HuH-7.5 (cell line): ENCODE data around the gene SPATA2L.
A peak's percentile ranks its signal among the peaks of the same experiment; 100 is the strongest.
"Not testable (repeated sequence)": the region's sequence is repeated elsewhere in the genome, so short reads cannot be mapped to it uniquely, and the experiment has no call there.

Source experiments
- DNase-seq: peaks from one replicate; pipeline ENCODE4 v3.0.0; 2011; ENCODE audit warnings: low spot score

The SPATA2L gene

GRCh38 chr16:89689621-89690020 lies 11.9 kb downstream of the SPATA2L start:
- DNase-seq = not testable (repeated sequence)

DNA sequence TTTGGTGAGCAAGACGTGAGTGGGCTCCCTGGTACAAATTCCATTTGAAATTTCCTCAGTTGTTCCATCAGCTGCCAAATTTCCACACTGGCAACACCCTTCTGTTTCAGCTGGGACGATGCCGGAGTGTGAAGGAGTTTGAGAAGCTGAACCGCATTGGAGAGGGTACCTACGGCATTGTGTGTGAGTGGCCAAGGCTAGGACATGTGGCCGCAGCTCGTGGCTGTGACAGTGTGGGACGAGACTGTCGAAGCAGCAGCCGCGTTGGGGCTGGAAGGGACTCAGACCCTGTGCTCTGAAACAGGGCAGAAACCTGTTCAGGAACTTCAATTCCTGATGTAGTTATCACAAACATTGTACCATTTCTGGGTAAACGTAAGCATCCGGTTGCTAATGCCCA lies 12.4 kb downstream of the SPATA2L start:
- no peak for DNase-seq

DNA sequence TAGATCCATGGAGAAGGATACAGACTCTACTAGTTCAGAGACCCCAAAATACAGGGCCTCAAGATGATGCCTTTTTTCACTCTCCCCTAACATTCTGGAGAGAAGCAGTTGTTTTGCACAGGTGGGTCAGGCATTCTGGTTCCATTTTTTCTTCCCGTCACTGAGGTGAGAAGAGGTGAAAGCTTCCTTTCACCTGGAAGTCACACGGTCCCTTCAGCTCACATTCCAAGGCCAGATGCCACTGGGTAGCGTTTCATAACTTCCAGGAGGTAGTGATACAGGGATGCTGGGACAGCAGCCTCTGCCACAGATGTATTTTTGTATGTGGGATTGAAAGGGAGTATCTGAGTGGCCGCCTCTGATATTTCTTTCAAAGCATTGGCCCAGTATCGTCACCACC lies 13.1 kb downstream of the SPATA2L start:
- no peak for DNase-seq

DNA sequence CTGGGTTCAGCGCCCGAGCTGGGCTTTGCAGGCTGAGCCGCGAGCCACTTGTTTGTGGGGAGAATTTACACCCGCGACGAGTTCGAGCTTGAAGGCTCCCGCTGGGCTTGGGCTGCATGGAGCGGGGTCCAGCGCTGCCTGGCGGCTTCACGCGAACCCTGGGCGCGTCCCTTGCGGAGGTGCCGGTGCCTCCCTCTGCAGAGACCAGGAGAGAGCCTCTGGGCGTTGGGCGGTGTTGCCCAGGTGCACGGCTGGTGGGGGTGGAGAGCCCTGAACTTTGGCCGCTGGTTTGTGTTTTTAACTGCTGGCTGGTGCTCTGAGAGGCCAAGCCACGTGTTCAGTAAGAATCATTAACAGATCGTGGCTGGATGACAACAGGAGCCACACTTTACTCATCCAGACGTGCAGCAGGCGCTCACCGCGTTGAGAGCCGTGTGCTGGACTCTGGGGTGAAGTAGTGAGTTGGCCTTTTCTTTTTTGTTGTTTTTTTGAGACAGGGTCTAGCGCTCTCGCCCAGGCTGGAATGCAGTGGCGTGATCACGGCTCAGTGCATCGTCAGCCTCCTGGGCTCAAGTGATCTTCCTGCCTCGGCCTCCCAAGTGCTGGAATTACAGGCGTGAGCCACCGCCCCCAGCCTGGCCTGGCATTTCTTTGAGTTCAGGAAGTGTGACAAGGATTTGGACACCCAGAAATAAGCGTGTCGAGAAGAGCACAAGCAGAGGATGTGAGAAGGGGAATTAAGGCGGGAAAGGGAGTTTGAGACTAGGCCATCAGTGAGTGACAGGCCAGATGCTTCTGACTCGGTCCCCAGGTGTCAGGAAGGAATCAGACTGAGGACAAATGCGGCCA lies 14.2 kb downstream of the SPATA2L start:
- peak; percentile 99 for DNase-seq

DNA sequence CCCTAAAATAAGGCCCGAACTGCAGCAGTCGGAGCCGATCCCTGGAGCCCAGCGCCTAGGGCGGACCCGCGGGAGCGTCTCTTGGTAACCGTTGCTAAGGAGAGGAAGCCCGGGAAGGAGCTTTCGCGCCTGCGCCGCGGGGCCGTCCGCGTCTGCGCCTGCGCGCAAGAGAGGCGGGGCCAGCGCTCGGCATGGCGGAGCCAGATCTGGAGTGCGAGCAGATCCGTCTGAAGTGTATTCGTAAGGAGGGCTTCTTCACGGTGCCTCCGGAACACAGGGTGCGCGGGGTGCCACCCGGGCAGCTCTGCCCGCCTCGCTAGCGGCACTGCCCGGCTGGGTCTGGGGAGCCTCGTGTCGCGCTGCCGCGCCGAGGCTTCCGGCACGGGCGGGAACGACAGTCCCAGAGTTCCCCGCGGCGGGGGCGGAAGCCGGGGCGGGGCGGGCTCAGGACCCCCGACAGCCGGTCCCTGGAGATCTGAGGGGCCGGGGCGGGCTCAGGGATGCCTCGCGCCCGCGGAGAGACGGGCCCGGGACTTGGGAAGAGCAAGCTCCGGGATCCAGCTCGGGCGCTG lies 14.9 kb downstream of the SPATA2L start, which contains the start of gene CDK10:
CDK10 (plus strand) TSS at position 170 of the 572 bp plus-strand sequence; CDS start at position 192, 22 bp downstream.
- DNase-seq = peak; percentile 99

DNA sequence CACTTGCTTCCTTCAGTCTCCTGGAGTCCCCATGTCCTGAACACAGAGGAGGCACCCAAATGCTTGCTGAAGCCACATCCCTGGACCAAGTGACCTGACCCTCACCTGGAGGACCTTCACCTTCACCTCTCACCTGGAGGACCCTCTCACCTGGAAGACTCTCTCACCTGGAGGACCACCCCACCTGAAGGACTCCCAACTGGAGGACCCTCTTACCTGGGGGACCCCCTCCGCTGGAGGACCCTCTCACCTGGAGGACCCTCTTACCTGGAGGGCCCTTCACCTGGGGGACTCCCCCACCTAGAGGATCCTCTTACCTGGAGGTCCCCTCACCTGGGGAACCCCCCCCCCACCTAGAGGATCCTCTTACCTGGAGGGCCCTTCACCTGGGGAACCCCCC lies 15.6 kb downstream of the SPATA2L start:
- no peak for DNase-seq

DNA sequence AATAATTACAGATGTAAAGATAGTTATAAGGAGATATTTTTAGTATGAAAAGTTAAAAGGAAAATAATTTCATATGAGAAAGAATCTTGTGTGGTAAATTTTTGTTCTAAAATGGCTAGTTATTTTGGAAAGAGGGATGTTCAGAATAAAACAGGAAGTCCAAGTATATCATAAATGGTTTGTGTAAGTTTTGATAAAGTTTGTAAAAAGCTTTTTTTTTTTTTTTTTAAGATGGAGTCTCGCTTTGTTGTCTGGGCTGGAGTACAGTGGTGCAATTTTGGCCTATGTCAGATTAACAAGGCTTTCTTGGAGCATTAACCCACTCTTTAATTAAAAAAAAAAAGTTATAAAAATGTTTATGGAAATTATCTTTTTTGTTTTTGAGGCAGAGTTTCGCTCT lies 23.2 kb downstream of the SPATA2L start:
- no peak for DNase-seq

- no peak for DNase-seq
Observed at GRCh38 chr16:89672177-89672941, 29.1 kb downstream of the SPATA2L start.

- not testable (repeated sequence) for DNase-seq
Observed at GRCh38 chr16:89671565-89671964, 29.9 kb downstream of the SPATA2L start.

GRCh38 chr16:89670496-89671431 lies 30.7 kb downstream of the SPATA2L start:
- no peak for DNase-seq

GRCh38 chr16:89669755-89670154 lies 31.8 kb downstream of the SPATA2L start:
- no peak for DNase-seq

DNA sequence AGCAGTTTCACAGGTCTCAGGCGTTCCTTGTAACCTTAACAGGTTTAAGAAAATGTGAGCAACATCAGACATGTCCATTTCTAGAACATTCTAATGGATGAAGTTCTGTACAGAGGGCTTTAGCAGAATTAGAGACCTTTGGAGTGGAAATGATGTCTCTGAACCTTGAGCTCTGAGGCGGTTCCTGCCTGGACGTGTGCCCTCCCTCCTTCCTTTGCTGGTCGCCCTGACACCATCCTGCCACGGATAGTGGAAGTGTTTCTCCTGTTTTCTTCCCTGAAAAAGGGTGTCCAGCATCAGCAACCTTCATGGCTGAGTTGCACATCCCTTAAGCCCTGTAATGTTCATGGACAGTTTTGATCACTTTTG lies 32.7 kb downstream of the SPATA2L start:
- DNase-seq = no peak

DNA sequence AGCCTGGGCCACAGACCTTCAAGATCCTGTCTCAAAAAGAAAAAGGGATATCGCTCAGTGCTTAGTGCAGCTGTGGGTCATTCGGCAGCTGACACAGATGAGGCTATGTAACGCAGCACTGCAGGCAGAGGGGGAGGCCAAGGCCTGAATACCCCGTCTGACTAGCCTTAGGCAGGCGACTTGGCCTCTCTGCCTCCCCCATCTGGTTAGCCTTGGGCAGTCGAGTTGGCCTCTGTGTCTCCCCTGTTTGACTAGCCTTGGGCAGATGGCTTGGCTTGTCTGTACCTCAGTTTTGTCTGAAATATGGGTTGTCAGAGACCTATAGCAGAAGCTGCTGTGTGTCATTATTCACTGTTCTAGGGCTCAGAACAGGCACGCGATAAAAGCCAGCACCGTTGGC lies 33.9 kb downstream of the SPATA2L start:
- DNase-seq = no peak

GRCh38 chr16:89667000-89667399 lies 34.5 kb downstream of the SPATA2L start:
- DNase-seq = not testable (repeated sequence)

- not testable (repeated sequence) for DNase-seq
Observed at GRCh38 chr16:89664238-89664637, 37.3 kb downstream of the SPATA2L start.

DNA sequence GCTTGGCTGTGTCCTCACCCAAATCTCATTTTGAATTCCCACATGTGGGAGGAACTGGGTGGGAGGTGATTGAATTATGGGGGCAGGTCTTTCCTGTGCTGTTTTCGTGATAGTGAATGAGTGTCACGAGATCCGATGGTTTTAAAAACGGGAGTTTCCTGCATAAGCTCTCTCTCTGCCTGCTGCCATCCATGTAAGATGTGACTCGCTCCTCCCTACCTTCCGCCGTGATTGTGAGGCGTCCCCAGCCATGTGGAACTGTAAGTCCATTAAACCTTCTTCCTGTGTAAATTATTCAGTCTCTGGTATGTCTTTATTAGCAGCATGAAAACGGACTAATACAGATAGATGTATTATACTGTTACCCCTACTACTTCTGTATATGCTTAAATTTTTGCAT lies 40.3 kb downstream of the SPATA2L start:
- DNase-seq = no peak

DNA sequence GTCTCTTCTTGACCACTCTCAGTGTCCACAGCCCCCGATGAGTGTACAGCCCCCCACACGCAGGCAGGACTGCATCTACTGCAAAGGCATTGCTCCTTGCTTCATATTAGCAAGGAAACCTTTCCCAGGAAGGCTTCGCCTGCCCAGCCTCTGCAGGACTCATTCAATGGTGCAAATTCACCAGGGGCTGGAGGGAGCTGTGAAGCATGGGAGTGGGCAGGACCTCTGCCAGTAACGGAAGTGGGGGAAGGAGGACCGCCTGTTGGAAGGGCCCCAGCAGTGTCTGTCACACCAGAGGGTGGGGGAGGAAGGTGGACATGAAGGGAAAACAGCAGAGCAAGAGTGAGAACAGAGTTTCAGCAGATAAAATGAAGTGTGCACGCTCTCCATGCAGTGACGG lies 41.4 kb downstream of the SPATA2L start:
- no peak for DNase-seq

DNA sequence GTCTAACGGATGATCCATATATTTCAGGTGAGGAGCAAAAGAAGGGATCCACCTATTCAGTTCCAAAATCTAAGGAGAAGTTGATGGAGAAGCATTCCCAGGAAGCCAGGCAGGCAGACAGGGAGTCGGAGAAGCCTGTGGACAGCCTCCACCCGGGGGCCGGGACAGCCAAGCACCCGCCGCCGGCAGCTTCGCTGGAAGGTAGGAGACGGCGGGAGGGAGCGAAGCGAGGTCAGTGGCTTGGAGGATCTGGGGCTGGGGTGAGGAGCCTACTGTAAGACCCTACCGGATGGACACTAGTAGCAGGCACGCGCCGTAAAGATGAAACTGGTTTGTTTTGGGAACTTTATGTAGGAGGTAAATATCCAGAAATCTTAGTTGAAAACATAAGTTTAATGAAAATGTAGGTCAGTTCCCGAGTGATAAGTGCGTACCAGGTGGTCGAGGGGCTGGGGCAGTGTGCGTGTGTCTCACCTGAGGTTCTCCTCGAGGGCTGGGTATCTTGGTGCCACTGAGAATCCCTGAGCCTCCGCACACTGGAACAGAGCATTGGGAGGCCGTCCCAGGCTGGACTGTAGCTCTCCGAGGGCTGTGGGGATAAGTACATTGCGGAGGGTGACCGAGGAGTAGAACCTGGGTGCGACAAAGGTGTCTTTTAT lies 43.2 kb downstream of the SPATA2L start:
- peak; percentile 85 for DNase-seq

GRCh38 chr16:89657442-89658220 lies 43.9 kb downstream of the SPATA2L start, which contains the start of the genes CHMP1A and SPATA33:
Gene CHMP1A (minus strand): TSS chr16:89657708. CDS start chr16:89657588, 120 bp downstream.
Gene SPATA33 (plus strand): TSS chr16:89657836. CDS start chr16:89657912, 76 bp downstream.
- DNase-seq = peak; percentile 99
